GM12875 (cell line): Measurements from ENCODE around the gene ADAMTS9.

Experiments
- H3K4me3 ChIP-seq: one replicate; pipeline ENCODE4 v1.5.1; 2011; ENCODE audit warnings: low read depth, low read length, control low read depth
- TF ChIP-seq, protein P1 (sequence below): IDR thresholded peaks from 2 replicates; pipeline ENCODE4 v1.5.1; 2011; ENCODE audit warnings: low read depth, mild to moderate bottlenecking, control low read depth, inconsistent platforms, low read length, moderate library complexity, borderline replicate concordance; ENCODE audit not compliant: insufficient read depth

ADAMTS9 gene

DNA sequence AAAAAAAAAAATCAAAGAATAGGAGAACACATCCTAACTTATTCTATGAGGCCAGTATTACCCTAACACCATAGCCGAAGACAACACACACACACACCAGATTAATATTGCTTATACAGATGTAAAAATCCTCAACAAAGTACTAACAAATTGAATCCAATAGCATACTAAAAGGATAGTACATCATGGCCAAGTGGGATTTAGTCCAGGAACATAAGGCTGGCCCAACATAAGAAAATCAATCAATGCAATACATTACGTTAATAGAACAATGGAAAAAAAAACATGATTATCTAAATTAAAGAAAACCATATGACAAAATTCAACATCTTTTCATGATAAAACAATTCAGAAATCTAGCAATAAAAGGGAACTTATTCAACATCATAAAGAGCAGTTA is 79.1 kb downstream of the ADAMTS9 start:
- TF ChIP-seq, protein P1, sequence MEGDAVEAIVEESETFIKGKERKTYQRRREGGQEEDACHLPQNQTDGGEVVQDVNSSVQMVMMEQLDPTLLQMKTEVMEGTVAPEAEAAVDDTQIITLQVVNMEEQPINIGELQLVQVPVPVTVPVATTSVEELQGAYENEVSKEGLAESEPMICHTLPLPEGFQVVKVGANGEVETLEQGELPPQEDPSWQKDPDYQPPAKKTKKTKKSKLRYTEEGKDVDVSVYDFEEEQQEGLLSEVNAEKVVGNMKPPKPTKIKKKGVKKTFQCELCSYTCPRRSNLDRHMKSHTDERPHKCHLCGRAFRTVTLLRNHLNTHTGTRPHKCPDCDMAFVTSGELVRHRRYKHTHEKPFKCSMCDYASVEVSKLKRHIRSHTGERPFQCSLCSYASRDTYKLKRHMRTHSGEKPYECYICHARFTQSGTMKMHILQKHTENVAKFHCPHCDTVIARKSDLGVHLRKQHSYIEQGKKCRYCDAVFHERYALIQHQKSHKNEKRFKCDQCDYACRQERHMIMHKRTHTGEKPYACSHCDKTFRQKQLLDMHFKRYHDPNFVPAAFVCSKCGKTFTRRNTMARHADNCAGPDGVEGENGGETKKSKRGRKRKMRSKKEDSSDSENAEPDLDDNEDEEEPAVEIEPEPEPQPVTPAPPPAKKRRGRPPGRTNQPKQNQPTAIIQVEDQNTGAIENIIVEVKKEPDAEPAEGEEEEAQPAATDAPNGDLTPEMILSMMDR, result no peak
- no peak overlapping the region for H3K4me3 ChIP-seq

DNA sequence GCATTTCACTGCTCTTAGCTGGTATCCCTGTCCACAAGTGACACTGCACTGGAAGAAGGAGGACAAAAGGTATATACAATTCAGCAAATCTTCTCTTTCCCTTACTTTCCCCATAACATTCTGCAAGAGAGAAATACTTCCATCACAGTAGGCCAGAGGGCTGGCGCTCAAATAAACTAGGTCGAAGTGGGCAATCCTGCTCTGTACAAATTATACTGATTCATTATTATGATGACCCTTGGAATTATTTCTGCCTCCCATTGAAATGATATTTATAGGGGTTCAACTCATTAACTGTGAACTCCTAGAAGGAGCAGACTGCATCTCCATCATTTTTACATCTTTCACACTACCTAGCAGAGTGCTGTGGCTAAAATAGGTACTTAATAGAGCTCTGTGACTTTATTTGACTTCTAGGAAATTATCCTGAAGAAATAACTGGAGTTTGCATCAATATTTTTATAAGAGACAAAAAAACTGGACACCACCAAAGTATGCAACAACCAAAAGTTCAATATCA is 80.7 kb downstream of the ADAMTS9 start:
- no peak overlapping the region for H3K4me3 ChIP-seq
- TF ChIP-seq, protein P1, result no peak

DNA sequence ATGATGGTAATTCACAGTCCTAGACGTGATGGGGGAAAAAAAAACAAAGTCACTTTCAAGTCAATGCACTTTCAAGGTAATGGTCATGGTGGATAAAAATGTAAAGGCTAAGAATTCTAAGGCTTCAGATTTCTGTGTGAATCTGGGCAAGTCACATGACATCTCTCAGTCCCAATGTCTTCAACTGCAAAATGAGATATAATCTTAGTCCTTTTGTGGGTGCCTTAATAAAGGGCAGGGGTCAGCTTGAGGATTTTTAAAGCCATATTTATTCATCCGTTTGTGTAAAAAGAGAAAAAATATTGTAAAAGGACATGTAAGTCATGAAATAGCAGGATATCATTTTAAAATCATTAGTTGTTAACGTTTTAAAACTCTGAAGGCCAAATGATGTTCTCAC is 83.5 kb downstream of the ADAMTS9 start:
- H3K4me3 ChIP-seq, result no peak overlapping the region
- TF ChIP-seq, protein P1, result no peak

DNA sequence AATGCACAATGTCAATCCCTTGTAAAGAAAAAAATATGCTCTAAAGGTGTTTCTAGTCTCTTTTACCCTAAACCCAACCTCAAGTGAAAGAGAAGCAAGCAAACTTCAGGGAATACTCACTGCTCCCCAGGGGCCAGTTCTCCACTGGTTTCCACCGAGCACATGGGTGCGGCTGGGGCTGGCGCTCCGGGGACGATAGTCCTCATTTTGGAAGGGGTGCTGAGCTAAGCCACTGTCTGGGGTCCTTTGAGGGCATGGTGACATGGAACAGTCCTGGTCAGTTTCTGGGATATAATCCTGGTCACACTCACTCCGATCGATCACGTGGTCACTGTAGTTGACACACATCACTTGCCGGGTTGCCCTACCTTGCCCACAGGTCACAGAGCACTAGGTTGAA is 86.0 kb downstream of the ADAMTS9 start:
- H3K4me3 ChIP-seq, result no peak overlapping the region
- TF ChIP-seq, protein P1, result no peak

DNA sequence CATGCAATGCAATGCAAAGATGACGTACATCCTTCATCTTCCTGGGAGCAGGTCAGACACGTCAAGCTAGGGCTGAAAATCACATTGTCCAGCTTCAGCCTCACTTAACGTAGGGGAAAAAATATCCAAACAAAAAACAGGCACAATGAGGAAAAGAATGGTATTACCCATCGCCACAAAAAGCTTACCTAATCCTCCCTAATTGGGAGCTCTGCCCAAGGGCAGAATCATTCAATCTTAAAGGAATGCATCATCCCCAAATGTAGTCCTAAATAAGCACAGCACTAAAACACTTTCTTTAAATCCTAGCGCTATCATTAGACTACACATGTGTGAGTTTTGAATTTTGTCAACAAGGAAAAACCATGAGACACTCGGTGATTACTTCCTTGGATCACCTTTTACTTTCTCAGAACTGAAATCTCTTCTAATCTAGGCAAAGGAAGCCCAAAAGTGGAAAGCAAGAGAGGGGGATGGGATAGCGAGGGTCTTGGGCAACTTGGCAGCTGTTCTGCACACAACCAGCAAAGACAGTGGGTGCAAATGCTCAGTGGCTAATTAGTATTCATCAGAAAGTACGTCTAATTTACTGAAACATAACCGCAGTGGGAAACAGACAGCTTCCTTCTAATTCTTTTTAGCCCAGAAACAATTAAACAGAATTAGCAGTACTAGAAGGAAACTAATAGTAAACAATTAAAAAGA is 87.4 kb downstream of the ADAMTS9 start:
- no peak overlapping the region for H3K4me3 ChIP-seq
- TF ChIP-seq, protein P1, result no peak

DNA sequence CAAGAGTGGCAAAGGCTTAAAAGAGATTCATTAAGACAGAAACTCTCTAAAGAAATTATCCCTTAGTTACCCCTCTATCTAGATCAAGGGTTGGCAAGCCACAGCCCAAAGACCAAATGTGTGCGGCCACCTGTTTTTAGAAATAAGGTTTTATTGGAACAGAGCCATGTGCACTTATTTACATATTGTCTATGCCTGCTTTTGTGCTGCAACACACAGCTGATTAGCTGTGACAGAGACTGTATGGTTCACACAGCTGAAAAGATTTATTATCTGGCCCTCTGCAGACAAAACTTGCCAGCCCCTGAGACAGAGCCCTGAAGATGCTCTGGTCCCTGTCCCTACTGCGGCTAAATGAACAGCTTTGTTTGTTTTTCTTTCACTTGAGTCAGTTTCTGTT is 88.1 kb downstream of the ADAMTS9 start:
- no peak overlapping the region for H3K4me3 ChIP-seq
- TF ChIP-seq, protein P1, result no peak

DNA sequence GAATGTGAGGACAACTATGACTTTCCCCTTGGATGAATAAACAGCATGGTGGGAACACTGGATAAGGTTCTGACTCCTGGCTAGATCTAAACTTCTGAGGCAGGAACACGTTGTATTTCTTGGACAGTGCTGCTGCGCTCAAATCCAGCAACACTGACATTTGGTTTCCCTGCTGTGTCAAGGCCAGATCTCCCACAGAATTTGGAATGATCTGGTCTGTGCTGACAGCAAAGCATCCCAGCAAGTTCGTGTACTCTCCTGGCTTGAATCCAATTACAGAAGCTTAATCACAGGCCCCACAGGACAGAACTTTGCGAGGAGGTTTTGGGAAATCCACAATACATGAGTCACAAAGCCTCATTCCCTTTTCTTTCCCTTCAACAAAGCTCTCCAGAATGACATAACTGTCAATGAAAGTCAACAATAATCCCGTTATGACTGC is 92.5 kb downstream of the ADAMTS9 start:
- H3K4me3 ChIP-seq, result no peak overlapping the region
- TF ChIP-seq, protein P1, result no peak
